ENCODE data around the gene LMLN.
"Not testable (repeated sequence)": the region's sequence is repeated elsewhere in the genome, so short reads cannot be mapped to it uniquely, and the experiment has no call there.

LMLN gene

GRCh38 chr3:198048445-198048844, 88.4 kb downstream of the LMLN start:
- DNase-seq (ENCODE audit: low read depth, low spot score): no peak
- no peaks in the 10 kb centered on the region for H3K36me3 ChIP-seq (ENCODE audit: control insufficient read depth, insufficient read depth, low read length)
- no peaks in the 10 kb centered on the region for H3K27me3 ChIP-seq (ENCODE audit: control insufficient read depth, insufficient read depth, low read length)
- H3K4me3 ChIP-seq (ENCODE audit: low read length): no peak overlapping the region
- no peaks in the 10 kb centered on the region; the same call in none of the 2 replicates for H3K9me3 ChIP-seq (ENCODE audit: control insufficient read depth, insufficient read depth, low read length)
- H3K27ac ChIP-seq (ENCODE audit: low read length): no peak overlapping the region
- H3K4me1 ChIP-seq (ENCODE audit: control insufficient read depth, insufficient read depth, low read length): no peaks in the 10 kb centered on the region

DNA sequence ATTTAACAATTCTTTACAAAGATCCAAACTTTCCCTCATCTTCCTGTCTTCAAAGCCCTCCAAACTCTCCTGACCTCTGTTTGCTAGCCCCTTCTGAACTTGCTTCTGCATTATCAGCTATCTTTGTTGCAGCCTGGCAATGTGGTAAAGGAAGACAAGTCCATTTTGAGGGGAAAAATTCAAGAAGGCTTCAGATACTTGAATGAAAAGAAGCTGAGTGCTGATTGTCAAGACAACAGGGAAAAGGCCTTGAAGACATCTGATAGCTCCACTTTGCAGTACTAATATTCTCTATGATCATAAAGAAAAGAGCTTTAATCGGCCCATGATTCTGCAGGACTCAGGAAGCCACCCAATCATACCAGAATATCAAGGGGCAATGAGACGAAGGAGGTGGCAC, 91.8 kb downstream of the LMLN start:
- WGBS (ENCODE audit: insufficient coverage, insufficient read length): no CpG with 5 or more reads among the region's 2 CpGs
- DNase-seq (ENCODE audit: low read depth, low spot score): no peak

GRCh38 chr3:198053462-198053861, 93.4 kb downstream of the LMLN start:
- H3K4me1 ChIP-seq (ENCODE audit: control insufficient read depth, insufficient read depth, low read length); H3K27me3 ChIP-seq (ENCODE audit: control insufficient read depth, insufficient read depth, low read length); H3K4me3 ChIP-seq (ENCODE audit: low read length); H3K9me3 ChIP-seq (ENCODE audit: control insufficient read depth, insufficient read depth, low read length); H3K27ac ChIP-seq (ENCODE audit: low read length); H3K36me3 ChIP-seq (ENCODE audit: control insufficient read depth, insufficient read depth, low read length); DNase-seq (ENCODE audit: low read depth, low spot score): not testable (repeated sequence)

More for the DNA sequence above, 91.8 kb downstream of the LMLN start:
- Histone ChIP-seq H3K9me3 (ENCODE audit: control insufficient read depth, insufficient read depth, low read length) (no peaks in the 10 kb centered on the region; the same call in none of the 2 replicates), H3K4me1 (ENCODE audit: control insufficient read depth, insufficient read depth, low read length) (no peaks in the 10 kb centered on the region), H3K27me3 (ENCODE audit: control insufficient read depth, insufficient read depth, low read length) (no peaks in the 10 kb centered on the region), H3K4me3 (ENCODE audit: low read length) (no peak overlapping the region), H3K27ac (ENCODE audit: low read length) (no peak overlapping the region), H3K36me3 (ENCODE audit: control insufficient read depth, insufficient read depth, low read length) (no peaks in the 10 kb centered on the region)

- no peaks in the 10 kb centered on the region for H3K9me3 ChIP-seq (ENCODE audit: control insufficient read depth, insufficient read depth, low read length)
- H3K4me3 ChIP-seq (ENCODE audit: low read length): no peak overlapping the region
- H3K4me1 ChIP-seq (ENCODE audit: control insufficient read depth, insufficient read depth, low read length): no peaks in the 10 kb centered on the region
- no CpG with 5 or more reads among the region's 1 CpG for WGBS (ENCODE audit: insufficient coverage, insufficient read length)
- no peak overlapping the region for H3K27ac ChIP-seq (ENCODE audit: low read length)
- no peak for DNase-seq (ENCODE audit: low read depth, low spot score)
- H3K36me3 ChIP-seq (ENCODE audit: control insufficient read depth, insufficient read depth, low read length): no peaks in the 10 kb centered on the region
- no peaks in the 10 kb centered on the region for H3K27me3 ChIP-seq (ENCODE audit: control insufficient read depth, insufficient read depth, low read length)
Observed at GRCh38 chr3:198061119-198062067, 101.4 kb downstream of the LMLN start.

- Histone ChIP-seq H3K4me1 (ENCODE audit: control insufficient read depth, insufficient read depth, low read length) (no peaks in the 10 kb centered on the region), H3K27ac (ENCODE audit: low read length) (no peak overlapping the region), H3K27me3 (ENCODE audit: control insufficient read depth, insufficient read depth, low read length) (no peaks in the 10 kb centered on the region), H3K9me3 (ENCODE audit: control insufficient read depth, insufficient read depth, low read length) (no peaks in the 10 kb centered on the region), H3K4me3 (ENCODE audit: low read length) (no peak overlapping the region), H3K36me3 (ENCODE audit: control insufficient read depth, insufficient read depth, low read length) (no peaks in the 10 kb centered on the region)
- no peak for DNase-seq (ENCODE audit: low read depth, low spot score)
- WGBS (ENCODE audit: insufficient coverage, insufficient read length): no CpG with 5 or more reads among the region's 1 CpG
Observed at GRCh38 chr3:198062068-198062465, 102.0 kb downstream of the LMLN start.

DNA sequence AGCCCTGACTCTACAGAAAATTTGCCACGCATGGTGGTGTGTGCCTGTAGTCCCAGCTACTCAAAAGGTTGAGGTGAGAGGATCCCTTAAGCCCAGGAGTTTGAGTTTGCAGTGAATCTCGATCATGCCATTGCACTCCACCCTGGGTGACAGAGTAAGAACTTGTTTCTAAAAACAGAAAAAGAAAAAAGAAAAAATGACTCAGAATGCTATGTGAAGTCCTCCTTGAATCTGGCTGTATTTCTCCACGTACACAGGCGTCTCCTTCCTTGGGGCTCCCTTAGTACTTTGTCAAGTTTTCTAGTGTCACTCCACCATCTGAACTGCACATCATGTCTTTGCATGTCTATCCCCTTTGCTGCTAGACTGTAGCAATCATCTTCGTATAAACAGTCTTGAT, 104.4 kb downstream of the LMLN start:
- no peak overlapping the region for H3K4me3 ChIP-seq (ENCODE audit: low read length)
- H3K27ac ChIP-seq (ENCODE audit: low read length): no peak overlapping the region
- no peaks in the 10 kb centered on the region for H3K4me1 ChIP-seq (ENCODE audit: control insufficient read depth, insufficient read depth, low read length)
- H3K36me3 ChIP-seq (ENCODE audit: control insufficient read depth, insufficient read depth, low read length): no peaks in the 10 kb centered on the region
- H3K9me3 ChIP-seq (ENCODE audit: control insufficient read depth, insufficient read depth, low read length): no peaks in the 10 kb centered on the region
- H3K27me3 ChIP-seq (ENCODE audit: control insufficient read depth, insufficient read depth, low read length): no peaks in the 10 kb centered on the region
- WGBS (ENCODE audit: insufficient coverage, insufficient read length): no CpG with 5 or more reads among the region's 5 CpGs
- DNase-seq (ENCODE audit: low read depth, low spot score): no peak

GRCh38 chr3:198065897-198066296, 105.9 kb downstream of the LMLN start:
- no CpG with 5 or more reads among the region's 2 CpGs for WGBS (ENCODE audit: insufficient coverage, insufficient read length)

GRCh38 chr3:198067416-198067815, 107.4 kb downstream of the LMLN start:
- H3K36me3 ChIP-seq (ENCODE audit: control insufficient read depth, insufficient read depth, low read length): no peaks in the 10 kb centered on the region
- WGBS (ENCODE audit: insufficient coverage, insufficient read length): no CpG with 5 or more reads among the region's 2 CpGs
- H3K4me3 ChIP-seq (ENCODE audit: low read length): no peak overlapping the region
- H3K4me1 ChIP-seq (ENCODE audit: control insufficient read depth, insufficient read depth, low read length): no peaks in the 10 kb centered on the region
- H3K9me3 ChIP-seq (ENCODE audit: control insufficient read depth, insufficient read depth, low read length): no peaks in the 10 kb centered on the region
- no peaks in the 10 kb centered on the region for H3K27me3 ChIP-seq (ENCODE audit: control insufficient read depth, insufficient read depth, low read length)
- no peak overlapping the region for H3K27ac ChIP-seq (ENCODE audit: low read length)
- DNase-seq (ENCODE audit: low read depth, low spot score): no peak

More at GRCh38 chr3:198065897-198066296, 105.9 kb downstream of the LMLN start:
- H3K9me3 ChIP-seq (ENCODE audit: control insufficient read depth, insufficient read depth, low read length): no peaks in the 10 kb centered on the region
- no peak overlapping the region for H3K27ac ChIP-seq (ENCODE audit: low read length)
- no peak for DNase-seq (ENCODE audit: low read depth, low spot score)
- no peaks in the 10 kb centered on the region for H3K27me3 ChIP-seq (ENCODE audit: control insufficient read depth, insufficient read depth, low read length)
- no peak overlapping the region for H3K4me3 ChIP-seq (ENCODE audit: low read length)
- no peaks in the 10 kb centered on the region for H3K4me1 ChIP-seq (ENCODE audit: control insufficient read depth, insufficient read depth, low read length)
- no peaks in the 10 kb centered on the region for H3K36me3 ChIP-seq (ENCODE audit: control insufficient read depth, insufficient read depth, low read length)

DNA sequence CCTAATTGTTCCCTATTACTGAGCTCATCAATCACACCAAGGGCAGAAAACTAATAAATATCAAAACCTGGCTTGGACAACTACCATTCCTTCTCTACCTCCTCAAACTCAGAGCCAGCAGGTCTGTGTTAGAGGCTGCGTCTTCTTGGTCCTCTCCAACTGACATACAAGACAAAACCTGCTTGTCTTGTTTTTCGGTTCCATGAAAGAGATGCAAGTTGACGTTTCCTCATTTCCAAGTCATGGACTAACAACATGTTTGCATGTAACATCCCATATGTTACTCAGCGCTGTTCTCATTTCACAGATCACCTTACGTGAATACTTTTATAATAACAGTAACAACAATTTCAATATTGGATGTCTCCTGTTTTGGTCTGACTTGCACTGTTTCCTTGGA, 110.9 kb downstream of the LMLN start:
- H3K27ac ChIP-seq (ENCODE audit: low read length): no peak overlapping the region
- H3K36me3 ChIP-seq (ENCODE audit: control insufficient read depth, insufficient read depth, low read length): no peaks in the 10 kb centered on the region
- no CpG with 5 or more reads among the region's 5 CpGs for WGBS (ENCODE audit: insufficient coverage, insufficient read length)
- no peak overlapping the region for H3K4me3 ChIP-seq (ENCODE audit: low read length)
- H3K4me1 ChIP-seq (ENCODE audit: control insufficient read depth, insufficient read depth, low read length): no peaks in the 10 kb centered on the region
- no peaks in the 10 kb centered on the region for H3K27me3 ChIP-seq (ENCODE audit: control insufficient read depth, insufficient read depth, low read length)
- no peak for DNase-seq (ENCODE audit: low read depth, low spot score)
- no peaks in the 10 kb centered on the region for H3K9me3 ChIP-seq (ENCODE audit: control insufficient read depth, insufficient read depth, low read length)

- DNase-seq (ENCODE audit: low read depth, low spot score): no peak
- no CpG with 5 or more reads among the region's 4 CpGs for WGBS (ENCODE audit: insufficient coverage, insufficient read length)
- no peaks in the 10 kb centered on the region for H3K4me1 ChIP-seq (ENCODE audit: control insufficient read depth, insufficient read depth, low read length)
- H3K9me3 ChIP-seq (ENCODE audit: control insufficient read depth, insufficient read depth, low read length): no peaks in the 10 kb centered on the region
- H3K27me3 ChIP-seq (ENCODE audit: control insufficient read depth, insufficient read depth, low read length): 0 out of 2 replicates have a peak, but pooled peaks cover 1% of the 10 kb centered on the region
- no peak overlapping the region for H3K27ac ChIP-seq (ENCODE audit: low read length)
- no peak overlapping the region for H3K4me3 ChIP-seq (ENCODE audit: low read length)
- H3K36me3 ChIP-seq (ENCODE audit: control insufficient read depth, insufficient read depth, low read length): no peaks in the 10 kb centered on the region
Observed at GRCh38 chr3:198071602-198072287, 111.7 kb downstream of the LMLN start.
